HG03039 (cell line): Measurements from ENCODE around the gene SLA2.
"Not testable (repeated sequence)": the region's sequence is repeated elsewhere in the genome, so short reads cannot be mapped to it uniquely, and the experiment has no call there.

ENCODE experiments used
- ATAC-seq: cut with Tn5 transposase; IDR thresholded peaks from one replicate; pipeline ENCODE4 v1.9.1; 2021; ENCODE audit warnings: mild to moderate bottlenecking, moderate library complexity; ENCODE audit not compliant: unreplicated experiment

SLA2 gene, protein sequence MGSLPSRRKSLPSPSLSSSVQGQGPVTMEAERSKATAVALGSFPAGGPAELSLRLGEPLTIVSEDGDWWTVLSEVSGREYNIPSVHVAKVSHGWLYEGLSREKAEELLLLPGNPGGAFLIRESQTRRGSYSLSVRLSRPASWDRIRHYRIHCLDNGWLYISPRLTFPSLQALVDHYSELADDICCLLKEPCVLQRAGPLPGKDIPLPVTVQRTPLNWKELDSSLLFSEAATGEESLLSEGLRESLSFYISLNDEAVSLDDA

DNA sequence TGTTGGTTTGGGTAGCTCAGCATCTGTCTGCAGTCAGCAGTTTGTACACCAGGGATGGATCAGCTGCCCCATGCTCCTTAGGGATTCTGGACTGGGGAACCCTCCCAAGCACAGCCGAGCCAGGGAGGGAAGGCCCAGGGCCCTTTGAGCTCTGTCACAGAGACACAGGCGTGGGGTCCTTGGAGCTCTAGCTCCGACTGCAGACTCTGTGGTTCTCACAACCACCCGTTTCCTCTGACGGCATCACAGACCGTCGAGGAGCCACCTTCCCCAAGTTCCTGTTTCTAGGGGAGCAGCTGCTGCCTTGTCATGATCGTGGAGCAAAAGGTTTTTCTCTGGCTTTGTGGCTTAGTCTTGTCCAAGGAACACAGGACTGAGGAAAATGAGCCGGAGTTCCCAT, at the start of gene SLA2:
Gene SLA2, minus strand, starts transcription at position 199 of the 400 bp plus-strand sequence. CDS start 4,861 bp downstream, outside the sequence.
- no peak for ATAC-seq

DNA sequence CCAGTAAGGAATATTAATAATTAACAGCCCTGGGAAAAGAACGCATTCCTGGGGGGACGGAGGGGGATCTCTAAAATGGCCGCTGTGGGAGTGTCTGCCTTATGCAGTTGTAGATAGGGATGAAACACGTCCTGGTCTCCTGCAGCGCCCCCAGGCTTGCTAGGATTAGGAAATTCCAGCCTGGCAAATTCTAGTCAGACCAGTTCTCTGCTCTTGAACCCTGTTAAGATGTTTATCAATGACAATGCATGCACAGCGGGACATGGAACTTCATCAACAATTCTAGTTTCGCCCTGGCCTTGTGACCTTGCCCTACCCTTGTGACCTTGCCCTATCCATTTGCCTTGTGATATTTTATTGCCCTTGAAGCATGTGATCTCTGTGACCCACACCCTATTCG, 49.5 kb upstream of the SLA2 start:
- not testable (repeated sequence) for ATAC-seq

DNA sequence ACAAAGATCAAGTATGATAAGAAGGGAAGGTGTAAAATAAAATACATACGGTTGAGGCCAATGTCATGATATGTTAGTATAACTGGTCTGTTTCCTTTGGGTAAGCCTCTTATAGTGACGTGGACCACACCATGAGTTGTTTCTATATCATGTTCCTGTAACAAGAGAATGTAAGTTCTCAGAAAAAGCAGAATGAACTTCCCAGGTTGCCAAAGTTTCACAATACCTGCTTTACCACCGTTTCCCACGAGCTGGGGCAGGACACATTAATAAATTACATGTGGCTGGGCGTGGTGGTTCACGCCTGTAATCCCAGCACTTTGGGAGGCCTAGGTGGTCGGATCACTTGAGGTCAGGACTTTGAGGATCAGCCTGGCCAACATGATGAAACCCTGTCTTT, 42.6 kb upstream of the SLA2 start:
- no peak for ATAC-seq

DNA sequence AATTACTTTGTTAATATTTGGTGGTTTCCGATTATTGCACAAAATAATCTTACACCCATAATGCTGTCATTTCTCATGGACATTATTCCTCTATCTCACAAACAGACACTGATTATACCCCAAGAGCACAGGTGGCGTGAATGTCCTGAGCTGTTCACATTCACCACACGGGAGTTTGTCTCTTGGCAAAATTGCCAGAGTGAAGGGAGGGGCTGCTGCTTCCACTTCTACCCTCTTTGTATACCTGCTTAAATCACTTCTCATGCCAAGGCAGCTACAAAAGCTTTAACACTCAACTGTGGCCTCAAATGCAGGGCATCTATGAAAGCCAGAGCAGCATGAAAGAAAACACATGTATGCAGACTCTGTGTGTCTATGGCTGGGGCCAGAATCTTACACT, 41.9 kb upstream of the SLA2 start:
- ATAC-seq, result no peak

DNA sequence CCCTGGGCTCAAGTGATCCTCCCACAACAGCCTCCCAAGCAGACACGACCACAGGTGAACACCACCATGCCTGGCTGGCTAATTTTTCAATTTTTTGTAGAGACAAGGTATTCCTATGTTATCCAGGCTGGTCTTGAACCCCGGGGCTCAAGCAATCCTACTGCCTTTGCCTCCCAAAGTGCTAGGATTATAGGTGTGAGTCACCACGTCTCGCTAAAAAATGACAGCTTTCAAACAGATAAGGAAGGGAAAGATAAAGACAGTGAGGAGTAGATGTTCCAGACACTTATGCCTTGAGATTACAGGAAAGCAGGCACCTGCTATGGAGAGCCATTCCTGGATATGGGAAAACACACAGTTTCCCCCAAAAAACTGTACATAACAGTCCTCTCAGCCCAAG, 40.9 kb upstream of the SLA2 start:
- no peak for ATAC-seq

DNA sequence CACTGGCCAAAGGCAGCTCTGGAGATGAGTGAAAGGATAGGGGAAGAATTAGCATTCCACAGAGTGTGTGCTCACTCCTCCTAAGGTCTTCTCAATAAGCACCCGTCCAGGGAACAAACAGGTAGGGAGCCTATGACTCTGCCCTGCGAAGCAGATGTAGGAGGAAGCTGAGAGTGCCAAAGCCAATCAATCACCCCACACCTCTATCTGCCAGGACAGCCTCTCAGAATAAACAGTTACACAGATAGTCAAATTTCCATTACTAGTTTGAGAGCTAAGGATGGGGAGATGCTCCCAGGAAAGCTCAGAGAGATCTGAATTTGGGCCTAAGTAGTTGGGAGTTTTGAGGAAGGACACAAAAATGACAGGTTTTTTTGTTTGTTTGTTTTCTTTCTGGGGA, 40.5 kb upstream of the SLA2 start:
- no peak for ATAC-seq

DNA sequence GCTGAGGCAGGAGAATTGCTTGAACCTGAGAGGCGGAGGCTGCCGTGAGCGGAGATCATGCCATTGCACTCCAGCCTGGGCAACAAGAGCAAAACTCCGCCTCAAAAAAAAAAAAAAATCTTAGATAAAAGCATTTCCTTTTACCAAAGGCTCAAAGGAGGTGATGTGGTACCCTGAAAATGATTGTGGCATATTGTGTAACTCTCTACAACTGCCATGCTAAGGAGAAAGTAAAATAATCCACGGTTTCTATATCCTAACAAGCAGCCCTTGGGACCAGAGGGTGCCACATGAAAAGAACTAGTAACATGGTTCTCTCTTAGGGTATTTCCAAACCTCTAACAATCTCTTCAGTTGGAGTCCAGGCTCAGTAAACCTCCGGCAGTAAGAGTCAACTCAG, 38.8 kb upstream of the SLA2 start:
- ATAC-seq, result no peak

DNA sequence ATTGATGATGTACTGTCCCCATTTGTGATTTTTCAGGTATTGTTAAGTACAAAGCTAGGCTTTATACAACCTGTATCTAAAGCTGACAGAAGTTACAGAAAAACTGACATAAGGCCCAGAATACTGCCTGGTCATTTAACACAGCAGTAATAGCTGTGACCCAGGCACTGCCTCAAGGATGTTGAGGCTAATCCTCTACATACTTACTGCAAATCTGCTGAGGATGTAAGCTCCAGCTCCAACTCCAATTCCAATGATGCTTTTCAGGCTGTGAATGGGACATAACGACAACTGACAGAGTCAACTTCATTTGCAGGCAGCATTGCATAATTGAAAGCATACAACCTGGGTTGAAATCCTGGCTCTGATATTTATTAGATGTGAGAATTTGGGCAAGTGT, 36.3 kb upstream of the SLA2 start:
- ATAC-seq, result no peak

DNA sequence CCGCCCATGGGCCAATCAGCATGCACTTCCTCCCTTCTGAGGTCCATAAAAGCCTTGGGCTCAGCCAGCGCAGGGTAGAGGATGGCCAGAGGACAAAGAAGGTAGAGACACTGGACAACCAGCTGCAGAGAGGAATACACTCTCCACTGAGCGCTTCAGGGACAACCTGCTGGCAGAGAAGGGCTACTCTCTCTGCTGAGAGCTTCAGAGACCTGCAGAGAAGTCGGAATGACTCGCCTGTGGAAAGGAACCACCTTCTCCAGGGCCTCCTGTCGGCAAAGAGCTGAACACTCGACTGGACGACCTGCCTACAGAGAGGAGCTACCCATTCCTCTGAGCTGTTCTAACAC, 31.4 kb upstream of the SLA2 start:
- no peak for ATAC-seq

DNA sequence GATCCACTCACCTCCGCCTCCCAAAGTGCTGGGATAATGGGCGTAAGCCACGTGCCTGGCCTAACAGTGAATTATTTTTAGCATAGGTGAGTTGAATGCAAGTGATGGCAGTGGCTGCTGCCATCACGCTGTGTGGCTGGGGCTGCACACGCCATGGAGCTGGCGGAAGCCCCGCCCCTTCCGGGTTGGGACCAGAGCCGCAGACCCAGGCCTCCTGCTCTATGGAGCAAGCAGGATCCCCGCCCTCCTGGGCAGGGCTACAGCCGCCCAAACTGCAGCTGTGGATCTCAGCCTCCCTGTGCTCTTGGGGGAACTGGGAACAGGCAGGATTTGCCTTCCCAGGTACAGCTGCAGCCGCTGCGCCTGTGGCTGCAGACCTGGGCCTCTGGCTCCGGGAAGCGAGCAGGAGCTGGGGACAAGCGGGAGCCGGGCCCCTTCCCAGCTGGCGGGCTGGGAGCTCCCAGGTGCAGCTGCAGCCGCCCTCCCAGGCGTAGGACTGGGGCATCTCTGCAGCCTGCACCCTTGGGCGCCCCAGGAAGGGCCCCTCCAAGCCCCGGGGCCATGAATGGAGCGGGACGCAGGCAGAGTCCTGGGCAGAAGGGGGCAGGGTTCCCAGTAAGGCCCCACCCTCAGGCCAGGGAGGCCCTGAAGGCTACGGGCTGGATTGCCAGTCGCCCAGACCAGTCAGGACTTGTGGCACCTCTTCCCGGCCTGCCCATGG, 30.9 kb upstream of the SLA2 start:
- no peak for ATAC-seq

DNA sequence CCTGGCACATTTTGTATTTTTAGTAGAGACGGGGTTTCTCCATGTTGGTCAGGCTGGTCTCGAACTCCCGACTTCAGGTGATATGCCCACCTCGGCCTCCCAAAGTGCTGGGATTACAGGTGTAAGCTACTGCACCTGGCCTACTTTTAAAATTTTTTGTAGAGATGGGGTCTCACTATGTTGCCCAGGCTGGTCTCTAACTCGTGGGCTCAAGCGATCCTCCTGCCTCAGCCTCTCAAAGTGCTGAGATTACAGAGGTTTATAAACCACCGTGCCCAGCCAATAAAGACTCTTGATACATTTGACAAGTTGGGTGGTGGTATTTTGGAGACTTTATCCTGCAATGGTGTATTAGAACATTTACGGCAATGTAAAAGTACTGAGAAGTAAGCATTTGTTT, 29.5 kb upstream of the SLA2 start:
- not testable (repeated sequence) for ATAC-seq

DNA sequence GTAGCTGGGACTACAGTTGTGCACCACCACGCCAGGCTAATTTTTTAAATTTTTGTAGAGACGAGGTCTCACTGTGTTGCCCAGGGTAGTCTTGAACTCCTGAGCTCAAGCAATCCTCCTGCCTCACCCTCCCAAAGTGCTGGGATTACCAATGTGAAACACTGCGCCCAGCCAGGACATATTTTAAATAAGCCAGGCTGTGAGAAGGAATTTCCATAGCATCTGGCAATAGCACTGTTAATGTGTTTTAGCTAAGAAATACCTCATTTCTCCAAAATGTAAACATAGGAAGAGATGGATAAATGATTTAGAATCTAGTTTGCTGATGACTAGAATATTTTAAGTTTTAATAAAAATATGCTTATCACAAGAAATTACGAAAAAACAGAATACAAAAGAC, 27.0 kb upstream of the SLA2 start:
- ATAC-seq, result no peak

DNA sequence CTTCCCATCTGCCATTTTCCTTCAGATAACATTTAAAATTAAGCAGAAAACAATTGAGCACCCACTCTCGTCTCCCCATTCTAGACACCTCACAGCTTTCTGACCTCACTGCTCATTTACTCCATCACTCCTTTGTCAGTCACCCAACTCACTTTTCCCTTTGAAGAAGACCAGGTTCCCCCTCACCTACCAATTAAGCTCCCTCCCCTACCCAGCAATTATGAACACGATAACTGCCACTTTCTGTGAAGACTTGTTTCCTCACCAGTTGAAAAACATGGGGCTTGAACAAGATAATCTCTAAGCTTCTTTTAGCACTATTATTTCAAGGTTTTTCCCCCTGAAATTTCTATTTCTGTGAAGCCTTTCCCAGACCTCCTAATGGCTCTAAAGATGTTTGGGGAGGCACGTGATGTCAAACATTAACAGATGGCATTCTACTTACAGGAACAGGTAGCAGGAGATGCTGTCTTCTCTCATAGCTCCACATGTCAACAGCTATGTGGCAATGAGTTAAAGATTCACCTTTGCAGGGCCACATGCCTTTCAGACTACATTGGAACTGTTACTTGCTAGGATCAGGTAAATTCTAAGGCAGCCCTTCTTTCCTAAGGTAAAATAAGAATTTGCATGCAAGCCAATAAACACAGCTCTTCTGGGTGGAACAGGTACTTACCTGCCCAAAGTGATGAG, 24.8 kb upstream of the SLA2 start:
- no peak for ATAC-seq

DNA sequence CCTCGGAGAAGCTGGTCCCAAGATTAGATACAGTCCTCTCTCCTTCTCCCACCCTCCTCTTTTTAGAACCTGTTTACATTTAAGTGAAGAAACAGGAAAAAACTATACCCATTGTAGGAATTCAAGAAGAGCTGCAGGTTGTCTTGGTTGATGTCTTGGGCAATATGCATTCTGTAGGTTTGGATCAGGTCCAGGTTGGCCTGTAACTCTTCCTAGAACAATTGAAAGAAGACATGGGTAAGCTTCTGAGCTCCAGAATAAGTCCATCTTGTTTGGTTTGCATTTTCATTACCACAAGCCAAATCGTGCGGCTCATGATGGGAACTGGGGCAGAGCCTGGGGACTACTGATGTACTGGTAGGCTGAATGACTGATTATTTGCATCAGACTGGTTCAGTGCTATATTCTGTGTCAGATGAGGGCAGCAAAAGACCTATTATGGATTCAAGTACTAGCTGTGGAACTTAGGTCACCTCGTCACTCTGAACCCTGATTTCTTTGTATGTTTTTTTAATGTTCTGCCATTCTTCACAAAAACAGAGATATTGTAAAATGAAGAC, 20.3 kb upstream of the SLA2 start:
- ATAC-seq, result no peak

DNA sequence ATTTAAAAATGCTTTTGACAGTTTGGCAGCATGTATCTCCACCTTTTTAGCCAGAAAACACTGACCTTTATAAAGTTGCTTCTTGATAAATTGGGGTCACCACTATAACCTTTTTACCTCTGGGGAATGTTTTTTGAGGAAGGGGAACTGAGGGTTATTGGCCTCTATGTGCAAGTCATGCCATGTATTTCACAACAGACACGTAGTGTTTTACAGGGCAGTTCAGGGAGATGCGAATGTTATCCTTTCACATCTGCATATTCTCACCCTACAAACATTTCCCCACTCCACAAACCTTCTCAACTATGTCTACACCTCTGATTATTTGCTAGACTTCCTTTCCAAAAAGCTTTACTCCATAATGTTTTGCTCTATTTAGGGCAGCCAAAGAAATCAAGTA, 17.0 kb upstream of the SLA2 start:
- ATAC-seq, result no peak

DNA sequence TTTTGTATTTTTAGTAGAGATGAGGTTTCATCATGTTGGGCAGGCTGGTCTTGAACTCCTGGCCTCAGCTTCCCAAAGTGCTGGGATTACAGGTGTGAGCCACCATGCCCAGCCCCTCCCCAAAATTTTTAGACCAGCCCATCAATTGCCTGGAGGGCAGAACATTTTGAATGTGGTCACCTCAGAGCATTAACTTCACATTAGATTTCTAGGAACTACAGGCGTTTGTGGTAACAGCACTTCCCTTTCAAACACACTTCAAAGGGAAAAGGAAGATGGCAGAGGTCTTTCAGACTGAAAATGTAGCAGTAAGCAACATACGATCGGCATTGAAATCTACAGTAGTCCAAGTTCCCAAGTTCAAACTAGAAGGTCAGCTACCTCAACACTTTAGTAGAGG, 12.3 kb upstream of the SLA2 start:
- no peak for ATAC-seq

DNA sequence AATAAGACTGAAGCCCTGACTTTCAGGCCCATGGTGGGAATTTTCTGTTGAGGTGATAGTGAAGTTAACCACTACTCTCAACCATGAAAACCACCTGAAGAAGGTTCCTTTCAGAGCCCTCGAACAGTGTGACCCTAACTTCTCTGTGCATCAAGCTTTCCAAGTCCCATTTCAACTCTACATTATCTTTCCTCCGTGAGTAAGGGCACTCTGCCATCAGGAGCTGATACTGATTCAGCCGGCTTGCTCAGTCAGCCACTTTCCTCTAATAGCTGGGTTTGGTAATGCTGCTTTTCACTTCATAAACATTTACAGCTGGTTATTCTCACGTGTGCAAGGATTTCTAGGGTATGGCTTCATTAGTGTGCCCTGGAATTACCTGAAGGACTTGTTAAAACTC, 10.7 kb upstream of the SLA2 start:
- no peak for ATAC-seq

DNA sequence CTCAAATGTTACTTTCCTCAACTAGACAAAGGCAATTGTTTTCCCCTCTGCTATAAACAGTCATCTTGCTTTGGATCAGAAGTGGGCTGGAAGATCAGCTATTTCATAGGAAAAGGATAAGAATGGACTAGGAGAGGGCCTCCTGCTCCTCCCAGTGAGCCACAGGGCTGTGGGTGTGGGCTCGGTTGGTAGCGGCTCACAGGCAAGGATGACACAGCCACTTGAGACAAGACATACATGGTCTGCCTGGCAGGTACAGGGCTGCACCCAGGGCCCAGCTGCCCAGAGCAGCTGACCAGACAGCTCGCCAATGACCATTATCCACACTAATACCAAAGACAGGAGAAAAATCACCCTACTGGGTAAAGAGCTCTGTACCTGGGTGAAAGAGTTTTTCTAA, 9.0 kb upstream of the SLA2 start:
- no peak for ATAC-seq

DNA sequence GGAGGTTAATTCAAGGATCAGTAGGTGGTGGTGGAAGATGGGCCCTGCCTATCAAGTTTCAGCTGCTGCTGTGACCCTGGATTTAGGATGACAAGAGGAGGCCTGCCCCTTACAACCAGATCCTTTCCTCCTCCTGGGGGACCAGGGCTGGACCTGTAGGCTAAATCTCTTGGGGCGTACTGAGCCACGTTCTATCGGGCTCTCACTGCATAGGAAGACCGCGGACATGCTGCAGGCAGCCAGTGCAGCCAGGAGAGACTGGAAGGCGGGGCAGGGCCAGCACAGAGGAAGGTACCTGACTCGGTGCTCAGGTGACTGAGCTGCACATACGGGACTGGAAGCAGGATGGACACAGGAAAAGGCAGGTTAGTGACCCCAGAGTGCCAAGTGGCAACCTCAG, 8.5 kb upstream of the SLA2 start:
- ATAC-seq, result no peak

DNA sequence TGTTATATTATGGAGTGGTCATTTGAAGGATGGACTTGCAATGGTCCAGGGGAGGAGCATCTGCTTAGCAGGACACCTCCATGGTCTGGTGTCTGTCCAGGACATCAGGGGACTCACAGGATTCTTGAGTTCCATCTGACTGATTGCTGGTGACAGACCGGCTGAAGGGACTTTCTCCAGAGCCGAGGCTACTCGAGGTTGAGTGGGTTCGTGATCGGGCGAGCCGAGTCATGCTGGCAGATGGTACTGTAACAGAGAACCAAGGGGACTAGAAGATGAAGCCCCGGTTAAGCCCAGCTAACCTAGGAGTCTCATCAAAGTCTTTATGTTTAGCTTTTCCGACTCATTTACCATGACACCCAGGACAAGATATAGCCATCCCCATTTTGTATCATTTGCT, 7.5 kb upstream of the SLA2 start:
- ATAC-seq, result no peak

DNA sequence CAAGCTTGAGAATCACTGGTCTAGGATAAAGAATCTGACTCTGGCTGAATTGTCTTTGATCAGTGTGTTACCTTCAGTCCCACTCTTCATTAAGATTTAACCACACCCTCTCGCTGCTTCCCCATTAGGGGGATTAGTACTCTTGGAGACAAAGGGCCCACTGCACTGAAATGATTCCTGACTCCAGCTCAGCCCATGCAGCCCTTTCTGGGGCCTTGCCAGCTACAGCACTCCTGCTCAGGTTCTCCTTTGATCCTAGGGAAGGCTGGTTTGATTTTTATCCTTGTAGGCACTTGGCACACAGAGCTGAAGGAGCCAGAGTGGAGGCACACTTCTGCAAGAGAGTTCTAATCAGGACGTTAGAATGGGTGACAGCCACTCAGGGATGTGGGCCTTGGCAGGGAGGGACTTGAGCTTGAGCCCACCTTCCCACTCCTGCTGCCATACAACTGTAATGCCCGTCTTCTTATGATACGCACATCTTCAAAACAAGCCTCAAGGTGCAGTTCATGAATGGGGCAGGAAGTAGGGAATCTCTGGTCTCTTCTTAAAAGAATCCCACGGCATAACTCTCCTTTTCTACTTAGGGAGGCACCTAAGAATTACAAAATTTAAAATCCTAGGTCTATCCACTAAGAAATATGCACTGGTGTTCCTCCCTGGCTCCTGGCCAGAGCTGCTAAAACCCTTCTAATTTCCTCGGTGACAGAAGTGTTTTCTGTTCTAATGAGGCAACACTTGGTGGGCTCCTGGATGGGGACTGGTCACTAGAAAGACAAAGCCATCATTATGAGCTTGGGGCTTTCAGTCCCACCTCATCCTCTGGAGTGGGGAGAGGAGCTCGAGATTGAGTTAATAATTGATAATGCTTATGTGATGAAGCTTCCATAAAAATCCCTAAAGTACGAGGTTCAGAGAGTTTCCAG, 1.5 kb upstream of the SLA2 start:
- no peak for ATAC-seq
